ENCODE measurements around the gene C20orf144.

GRCh38 chr20:33688938-33689424 lies 26.9 kb downstream of the C20orf144 start:
- TF ChIP-seq, protein P1, sequence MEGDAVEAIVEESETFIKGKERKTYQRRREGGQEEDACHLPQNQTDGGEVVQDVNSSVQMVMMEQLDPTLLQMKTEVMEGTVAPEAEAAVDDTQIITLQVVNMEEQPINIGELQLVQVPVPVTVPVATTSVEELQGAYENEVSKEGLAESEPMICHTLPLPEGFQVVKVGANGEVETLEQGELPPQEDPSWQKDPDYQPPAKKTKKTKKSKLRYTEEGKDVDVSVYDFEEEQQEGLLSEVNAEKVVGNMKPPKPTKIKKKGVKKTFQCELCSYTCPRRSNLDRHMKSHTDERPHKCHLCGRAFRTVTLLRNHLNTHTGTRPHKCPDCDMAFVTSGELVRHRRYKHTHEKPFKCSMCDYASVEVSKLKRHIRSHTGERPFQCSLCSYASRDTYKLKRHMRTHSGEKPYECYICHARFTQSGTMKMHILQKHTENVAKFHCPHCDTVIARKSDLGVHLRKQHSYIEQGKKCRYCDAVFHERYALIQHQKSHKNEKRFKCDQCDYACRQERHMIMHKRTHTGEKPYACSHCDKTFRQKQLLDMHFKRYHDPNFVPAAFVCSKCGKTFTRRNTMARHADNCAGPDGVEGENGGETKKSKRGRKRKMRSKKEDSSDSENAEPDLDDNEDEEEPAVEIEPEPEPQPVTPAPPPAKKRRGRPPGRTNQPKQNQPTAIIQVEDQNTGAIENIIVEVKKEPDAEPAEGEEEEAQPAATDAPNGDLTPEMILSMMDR (conservative IDR thresholded peaks at IDR 0.05; ENCODE audit: low read length): no peak
- no peak for TF ChIP-seq EZH2phosphoT487 (IDR thresholded peaks at IDR 0.05; ENCODE audit: borderline replicate concordance)
